RKO (cell line): ENCODE results near the gene LRP10.
A peak's percentile ranks its signal among the peaks of the same experiment; 100 is the strongest.
"Not testable (repeated sequence)": the region's sequence is repeated elsewhere in the genome, so short reads cannot be mapped to it uniquely, and the experiment has no call there.

Source experiments
- DNase-seq: peaks from one replicate; pipeline ENCODE4 v3.0.0-alpha.2; 2016; ENCODE audit warnings: low spot score

The LRP10 gene

GRCh38 chr14:22843123-22843925, 28.2 kb upstream of the LRP10 start:
- DNase-seq = no peak

GRCh38 chr14:22844221-22845102, 27.1 kb upstream of the LRP10 start:
- DNase-seq = no peak

GRCh38 chr14:22845103-22845394, 26.5 kb upstream of the LRP10 start:
- DNase-seq = no peak

GRCh38 chr14:22845821-22846625, 25.5 kb upstream of the LRP10 start:
- DNase-seq = no peak

- DNase-seq = no peak
Measured at GRCh38 chr14:22846811-22847307, 24.7 kb upstream of the LRP10 start.

GRCh38 chr14:22847661-22848341, 23.7 kb upstream of the LRP10 start:
- DNase-seq = no peak

GRCh38 chr14:22848351-22849164, 23.0 kb upstream of the LRP10 start:
- no peak for DNase-seq

GRCh38 chr14:22849212-22849819, 22.2 kb upstream of the LRP10 start:
- no peak for DNase-seq

GRCh38 chr14:22850944-22851764, 20.4 kb upstream of the LRP10 start:
- peak; percentile 87 for DNase-seq

GRCh38 chr14:22852178-22852577, 19.4 kb upstream of the LRP10 start:
- not testable (repeated sequence) for DNase-seq

GRCh38 chr14:22852599-22852939, 19.0 kb upstream of the LRP10 start:
- no peak for DNase-seq

GRCh38 chr14:22852940-22853767, 18.4 kb upstream of the LRP10 start:
- DNase-seq = peak; percentile 74

- not testable (repeated sequence) for DNase-seq
Measured at GRCh38 chr14:22854296-22854695, 17.2 kb upstream of the LRP10 start.

GRCh38 chr14:22854963-22855724, 16.4 kb upstream of the LRP10 start:
- no peak for DNase-seq

GRCh38 chr14:22856428-22856827, 15.1 kb upstream of the LRP10 start:
- DNase-seq = no peak

- not testable (repeated sequence) for DNase-seq
Measured at GRCh38 chr14:22860377-22860776, 11.2 kb upstream of the LRP10 start.

- DNase-seq = no peak
Measured at GRCh38 chr14:22861651-22862050, 9.9 kb upstream of the LRP10 start.

- no peak for DNase-seq
Measured at GRCh38 chr14:22864979-22865378, 6.6 kb upstream of the LRP10 start.
